ENCODE data around the gene HLA-A.
A peak's percentile ranks its signal among the peaks of the same experiment; 100 is the strongest.
"Not testable (repeated sequence)": the region's sequence is repeated elsewhere in the genome, so short reads cannot be mapped to it uniquely, and the experiment has no call there.

HLA-A gene

DNA sequence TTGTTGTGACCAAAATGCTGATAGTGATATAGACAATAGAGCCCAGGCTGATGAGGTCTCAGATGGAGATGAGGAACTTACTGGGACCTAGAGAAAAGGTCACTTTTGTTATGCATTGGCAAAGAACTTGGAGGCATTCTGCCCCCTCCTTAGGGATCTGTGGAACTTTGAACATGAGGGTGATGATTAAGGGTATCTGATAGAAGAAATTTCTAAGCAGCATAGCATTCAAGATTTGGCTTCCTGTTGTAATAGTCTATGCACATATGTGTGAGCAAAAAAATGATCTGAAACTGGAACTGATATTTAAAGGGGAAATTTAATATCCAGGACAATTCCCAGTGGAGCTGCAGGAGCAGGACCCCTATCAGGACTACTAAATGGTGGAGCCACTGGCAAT is 17.1 kb downstream of the HLA-A start:
- DNase-seq (ENCODE audit: low read depth in 2 of 3, low spot score in 2 of 3), result no peak

DNA sequence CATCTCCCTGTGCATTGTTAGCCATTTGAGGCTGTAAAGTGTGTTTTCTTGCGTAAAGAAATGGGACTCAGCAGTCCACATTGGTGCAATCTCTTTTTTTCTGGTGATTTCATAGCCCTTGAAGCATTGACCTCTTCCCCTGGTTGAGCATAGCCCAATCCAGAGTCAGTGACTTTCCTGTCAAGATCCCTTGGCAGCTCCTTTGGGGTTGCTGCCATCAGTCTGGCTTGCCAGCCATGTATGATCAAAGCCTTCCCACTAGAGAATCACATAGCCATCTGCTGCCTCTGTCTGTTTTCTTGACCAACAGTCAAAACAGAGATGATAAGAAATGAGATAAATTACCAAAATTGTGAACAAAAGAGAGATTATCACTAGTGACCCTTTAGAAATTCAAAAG is 19.6 kb downstream of the HLA-A start:
- DNase-seq (ENCODE audit: low read depth in 2 of 3, low spot score in 2 of 3), result no peak

DNA sequence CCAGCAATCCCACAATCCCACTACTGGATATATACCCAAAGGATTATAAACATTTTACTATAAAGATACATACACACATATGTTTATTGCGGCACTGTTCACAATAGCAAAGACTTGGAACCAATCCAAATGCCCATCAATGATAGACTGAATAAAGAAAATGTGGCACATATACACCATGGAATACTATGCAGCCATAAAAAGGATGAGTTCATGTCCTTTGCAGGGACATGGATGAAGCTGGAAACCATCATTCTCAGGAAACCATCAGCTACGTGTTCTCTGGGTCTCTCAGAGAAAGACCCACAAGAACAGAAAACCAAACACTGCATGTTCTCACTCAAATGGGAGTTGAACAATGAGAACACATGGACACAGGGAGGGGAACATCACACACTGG is 21.4 kb downstream of the HLA-A start:
- not testable (repeated sequence) for DNase-seq (ENCODE audit: low read depth in 2 of 3, low spot score in 2 of 3)

GRCh38 chr6:29964518-29964886 is 22.2 kb downstream of the HLA-A start:
- no peak for DNase-seq (ENCODE audit: low read depth in 2 of 3, low spot score in 2 of 3)

DNA sequence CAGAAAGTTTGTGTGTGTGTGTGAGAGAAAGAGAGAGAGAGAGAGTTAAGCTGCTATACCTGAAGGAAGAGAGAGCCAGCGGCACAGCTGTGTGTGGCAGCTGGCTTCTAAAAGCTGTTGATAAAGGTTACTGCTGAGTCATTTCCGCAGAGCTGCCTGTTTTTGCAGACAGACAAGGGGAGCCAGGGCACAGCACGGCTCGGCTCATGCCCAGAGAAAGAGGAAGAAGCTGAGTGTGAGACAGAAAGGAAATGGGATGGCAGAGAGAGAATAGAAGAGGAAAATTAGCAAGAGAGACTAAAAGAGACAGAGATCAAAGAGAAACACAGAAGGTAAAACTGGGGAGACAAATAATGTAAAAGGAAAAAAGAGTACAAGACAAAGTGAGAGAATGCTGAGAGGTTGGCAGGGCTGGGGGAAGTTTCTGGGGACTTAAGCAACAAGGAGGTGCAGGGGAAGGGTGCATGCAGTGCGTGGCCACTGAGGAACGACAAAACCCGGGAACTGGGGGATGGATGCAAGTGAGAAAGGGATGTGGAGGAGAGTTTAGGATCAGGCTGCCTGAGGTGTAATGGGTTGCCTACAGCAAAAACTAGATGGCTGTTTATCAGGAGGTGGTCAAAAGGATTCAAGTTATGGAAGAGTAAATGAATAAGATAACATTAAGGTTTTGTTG is 22.7 kb downstream of the HLA-A start:
- DNase-seq (ENCODE audit: low read depth in 2 of 3, low spot score in 2 of 3), result peak in 1 of 3 experiments; percentile 46

GRCh38 chr6:29965563-29965872 is 23.2 kb downstream of the HLA-A start:
- no peak for DNase-seq (ENCODE audit: low read depth in 2 of 3, low spot score in 2 of 3)

GRCh38 chr6:29965873-29966601 is 23.7 kb downstream of the HLA-A start:
- DNase-seq (ENCODE audit: low read depth in 2 of 3, low spot score in 2 of 3), result no peak

DNA sequence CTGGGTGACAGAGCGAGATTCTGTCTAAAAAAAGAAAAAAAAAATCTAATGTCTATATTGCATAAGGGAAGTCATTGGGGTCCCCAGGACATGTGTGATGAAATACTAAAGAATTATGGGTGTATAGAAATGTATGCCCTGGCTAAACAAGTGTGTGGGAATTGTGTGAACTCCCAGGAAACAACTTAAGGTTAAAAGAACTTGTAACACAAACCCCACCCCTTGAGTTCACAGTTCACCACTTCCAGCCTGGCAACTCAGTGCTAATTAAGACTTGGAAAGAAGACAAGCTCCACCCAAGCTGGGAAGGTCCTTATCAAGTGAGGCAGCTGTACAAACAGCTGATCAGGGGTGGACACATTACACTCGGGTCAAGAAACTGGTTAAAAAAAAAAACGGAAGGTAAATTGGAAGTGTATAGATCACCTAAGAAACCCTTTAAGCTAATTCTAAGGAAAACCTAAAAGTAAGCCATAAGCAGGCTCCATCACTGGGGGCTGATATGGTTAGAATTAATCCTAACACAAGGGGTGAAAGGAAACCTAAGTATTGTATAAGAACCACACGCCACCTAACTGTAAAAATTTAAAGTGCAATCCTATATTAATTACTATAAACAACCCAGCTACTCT is 25.2 kb downstream of the HLA-A start:
- no peak for DNase-seq (ENCODE audit: low read depth in 2 of 3, low spot score in 2 of 3)

- DNase-seq (ENCODE audit: low read depth in 2 of 3, low spot score in 2 of 3), result no peak
Measured at GRCh38 chr6:29968130-29968529, 25.8 kb downstream of the HLA-A start.

GRCh38 chr6:29968905-29969304 is 26.6 kb downstream of the HLA-A start:
- no peak for DNase-seq (ENCODE audit: low read depth in 2 of 3, low spot score in 2 of 3)

- no peak for DNase-seq (ENCODE audit: low read depth in 2 of 3, low spot score in 2 of 3)
Measured at GRCh38 chr6:29970711-29971110, 28.4 kb downstream of the HLA-A start.

DNA sequence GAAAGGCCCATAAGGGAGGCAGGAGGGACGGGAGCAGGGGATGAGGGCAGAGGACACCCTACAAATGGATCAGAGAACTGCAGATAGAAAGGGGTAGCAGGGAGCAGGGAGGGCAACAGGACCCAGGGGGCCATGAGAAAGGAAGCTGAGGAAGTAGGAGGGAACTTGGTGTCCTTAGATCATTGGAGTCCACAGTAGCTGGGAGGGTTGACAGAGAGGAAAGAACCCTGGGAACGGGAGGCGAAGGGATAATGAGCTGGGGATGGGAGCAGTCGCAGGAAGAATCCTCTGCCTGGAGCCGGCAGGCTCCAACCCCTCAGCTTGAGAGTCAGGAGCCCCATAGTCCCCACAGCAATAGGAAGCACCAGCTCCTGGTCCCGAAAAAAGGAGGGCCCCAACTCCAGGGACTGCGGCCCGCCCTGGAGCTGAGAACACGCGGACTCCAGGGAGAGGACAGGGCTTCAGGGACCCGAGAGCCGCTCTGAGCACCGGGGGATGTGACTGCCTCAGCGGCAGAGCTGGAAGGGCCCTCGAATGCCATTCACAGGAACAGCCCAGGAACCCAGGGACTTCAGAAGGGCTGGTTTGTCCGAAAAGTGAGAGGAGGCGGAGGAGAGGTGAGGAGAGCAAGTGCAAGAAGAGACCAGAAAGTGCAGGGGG is 32.7 kb downstream of the HLA-A start:
- DNase-seq (ENCODE audit: low read depth in 2 of 3, low spot score in 2 of 3), result no peak

GRCh38 chr6:29975561-29975907 is 33.2 kb downstream of the HLA-A start:
- DNase-seq (ENCODE audit: low read depth in 2 of 3, low spot score in 2 of 3), result no peak

GRCh38 chr6:29976253-29976587 is 33.9 kb downstream of the HLA-A start:
- no peak for DNase-seq (ENCODE audit: low read depth in 2 of 3, low spot score in 2 of 3)

GRCh38 chr6:29976588-29977424 is 34.5 kb downstream of the HLA-A start:
- DNase-seq (ENCODE audit: low read depth in 2 of 3, low spot score in 2 of 3), result peak in 2 of 3 experiments; percentile 22 to 31

- DNase-seq (ENCODE audit: low read depth in 2 of 3, low spot score in 2 of 3), result no peak
Measured at GRCh38 chr6:29977425-29977727, 35.0 kb downstream of the HLA-A start.

- DNase-seq (ENCODE audit: low read depth in 2 of 3, low spot score in 2 of 3), result not testable (repeated sequence)
Measured at GRCh38 chr6:29980013-29980412, 37.7 kb downstream of the HLA-A start.

- no peak for DNase-seq (ENCODE audit: low read depth in 2 of 3, low spot score in 2 of 3)
Measured at GRCh38 chr6:29980511-29980910, 38.2 kb downstream of the HLA-A start.

GRCh38 chr6:29981211-29981812 is 39.0 kb downstream of the HLA-A start:
- DNase-seq (ENCODE audit: low read depth in 2 of 3, low spot score in 2 of 3), result no peak

GRCh38 chr6:29982097-29982496 is 39.8 kb downstream of the HLA-A start:
- DNase-seq (ENCODE audit: low read depth in 2 of 3, low spot score in 2 of 3), result no peak

DNA sequence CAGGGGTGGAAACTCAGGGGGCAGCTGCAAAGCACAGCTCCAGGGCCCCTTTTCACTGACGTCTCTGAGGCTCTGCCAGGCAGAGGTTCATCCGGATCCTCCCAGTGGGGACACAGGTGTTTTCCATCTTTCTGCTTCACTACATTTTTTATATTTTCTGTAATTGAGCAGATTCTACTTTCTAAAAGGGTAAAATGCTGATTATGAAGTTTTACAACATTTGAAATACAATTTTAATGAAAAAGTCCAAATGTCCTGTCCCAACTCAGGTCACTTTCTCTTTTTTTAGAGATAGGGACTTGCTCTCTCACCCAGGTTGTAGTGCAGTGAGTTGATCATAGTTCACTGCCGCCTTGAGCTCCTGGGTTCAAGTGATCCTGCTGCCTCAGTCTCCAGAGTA is 41.9 kb downstream of the HLA-A start:
- DNase-seq (ENCODE audit: low read depth in 2 of 3, low spot score in 2 of 3), result no peak
